Vagina (tissue), 2 donors: Measurements from ENCODE around the gene STK11IP. TPM values are rescaled to one million over a fixed set of nuclear protein-coding genes. Genes with fewer than 3 reads are reported as not detected.

Source experiments
- DNase-seq, 2 donors: peaks; one replicate each; pipeline ENCODE4 v3.0.0-alpha.2; 2017; ENCODE audit errors: extremely low spot score in 2 of 2
- H3K27ac ChIP-seq: fragments of 200-600 bp; sonication (generic); one replicate; pipeline ENCODE4 v1.5.1; 2019
- H3K27me3 ChIP-seq: fragments of 200-600 bp; sonication (generic); one replicate; pipeline ENCODE4 v1.5.1; 2019
- H3K36me3 ChIP-seq, 2 donors: fragments of 200-600 bp; sonication (generic); one replicate each; pipeline ENCODE4 v1.5.1; 2017 to 2019
- H3K4me1 ChIP-seq: fragments of 200-600 bp; sonication (generic); one replicate; pipeline ENCODE4 v1.5.1; 2019
- H3K4me3 ChIP-seq, 2 donors: fragments of 200-600 bp; sonication (generic); 1 replicate in 1 of 2; 2 replicates in 1 of 2; pipeline ENCODE4 v1.5.1; 2016 to 2019
- H3K9me3 ChIP-seq: fragments of 200-600 bp; sonication (generic); one replicate; pipeline ENCODE4 v1.5.1; 2019
- POLR2A ChIP-seq, 2 donors: fragments of 450-650 bp; IDR thresholded peaks; one replicate each; pipeline ENCODE4 v1.6.1; 2017; ENCODE audit warnings: antibody characterized with exemption in 2 of 2, mild to moderate bottlenecking in 2 of 2, moderate library complexity in 2 of 2
- POLR2AphosphoS5 ChIP-seq, 2 donors: sonication (generic); formaldehyde crosslinking; IDR thresholded peaks; one replicate each; pipeline ENCODE4 v1.9.0; 2017; ENCODE audit warnings: antibody characterized with exemption in 2 of 2, mild to moderate bottlenecking in 2 of 2, low read depth in 1 of 2; ENCODE audit not compliant: insufficient read depth in 1 of 2
- intact Hi-C: fragments of 100-400 bp; cut with DNase I; formaldehyde crosslinking; loops from one replicate; pipeline ENCODE4 v1.15.1; 2023
- total RNA-seq: library from RNA; depleted of rRNA; stranded (reverse); fragments of >200 nt; gene quantifications from one replicate; pipeline ENCODE4 v1.2.3, GENCODE V29; 2016
- TF ChIP-seq, protein P1 (sequence below), 3 experiments: fragments of 450-650 bp in 2 of 3; fragments of 200-600 bp in 1 of 3; sonication (generic) in 1 of 3; IDR thresholded peaks; one replicate each; pipeline ENCODE4 v1.5.1; 2017 to 2019; ENCODE audit warnings: antibody characterized with exemption in 3 of 3, mild to moderate bottlenecking in 2 of 3, moderate library complexity in 2 of 3

The STK11IP gene
- total RNA-seq, 1 donor from 2014 or later = 11.3 TPM

DNA sequence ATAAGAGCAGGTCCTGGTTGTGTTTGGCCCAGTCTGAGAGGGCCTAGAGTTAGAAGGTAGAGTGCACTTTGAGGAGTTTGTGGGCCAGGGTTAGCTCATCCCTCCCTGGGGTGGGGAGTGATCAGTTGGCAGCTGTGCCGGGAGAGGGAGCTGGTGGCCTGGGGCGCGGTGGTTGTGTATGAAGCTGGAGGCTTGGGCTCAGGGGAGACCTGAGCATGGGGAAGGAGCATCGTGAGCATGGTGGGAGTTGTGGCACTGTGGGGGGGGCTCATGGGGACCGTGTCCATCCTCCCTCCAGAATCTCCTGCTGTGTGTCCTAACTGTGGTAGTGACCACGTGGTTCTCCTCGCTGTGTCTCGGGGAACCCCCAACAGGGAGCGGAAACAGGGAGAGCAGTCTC, 13.6 kb downstream of the STK11IP start:
- TF ChIP-seq, protein P1, sequence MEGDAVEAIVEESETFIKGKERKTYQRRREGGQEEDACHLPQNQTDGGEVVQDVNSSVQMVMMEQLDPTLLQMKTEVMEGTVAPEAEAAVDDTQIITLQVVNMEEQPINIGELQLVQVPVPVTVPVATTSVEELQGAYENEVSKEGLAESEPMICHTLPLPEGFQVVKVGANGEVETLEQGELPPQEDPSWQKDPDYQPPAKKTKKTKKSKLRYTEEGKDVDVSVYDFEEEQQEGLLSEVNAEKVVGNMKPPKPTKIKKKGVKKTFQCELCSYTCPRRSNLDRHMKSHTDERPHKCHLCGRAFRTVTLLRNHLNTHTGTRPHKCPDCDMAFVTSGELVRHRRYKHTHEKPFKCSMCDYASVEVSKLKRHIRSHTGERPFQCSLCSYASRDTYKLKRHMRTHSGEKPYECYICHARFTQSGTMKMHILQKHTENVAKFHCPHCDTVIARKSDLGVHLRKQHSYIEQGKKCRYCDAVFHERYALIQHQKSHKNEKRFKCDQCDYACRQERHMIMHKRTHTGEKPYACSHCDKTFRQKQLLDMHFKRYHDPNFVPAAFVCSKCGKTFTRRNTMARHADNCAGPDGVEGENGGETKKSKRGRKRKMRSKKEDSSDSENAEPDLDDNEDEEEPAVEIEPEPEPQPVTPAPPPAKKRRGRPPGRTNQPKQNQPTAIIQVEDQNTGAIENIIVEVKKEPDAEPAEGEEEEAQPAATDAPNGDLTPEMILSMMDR (IDR thresholded peaks at IDR 0.05) = no peak
- TF ChIP-seq POLR2A (IDR thresholded peaks at IDR 0.05) (no peak), POLR2AphosphoS5 (IDR thresholded peaks at IDR 0.05; ENCODE audit: insufficient read depth in 1 of 2, low read depth in 1 of 2) (no peak)
- Histone ChIP-seq H3K9me3 (no peaks in the 10 kb centered on the region), H3K27ac (no peak overlapping the region), H3K27me3 (no peaks in the 10 kb centered on the region), H3K36me3 (peaks cover 0 to 45% of the 10 kb centered on the region in 2 donors), H3K4me1 (no peaks in the 10 kb centered on the region), H3K4me3 (no peak overlapping the region)
- no peak for DNase-seq
- intact Hi-C loops = no loop called here

DNA sequence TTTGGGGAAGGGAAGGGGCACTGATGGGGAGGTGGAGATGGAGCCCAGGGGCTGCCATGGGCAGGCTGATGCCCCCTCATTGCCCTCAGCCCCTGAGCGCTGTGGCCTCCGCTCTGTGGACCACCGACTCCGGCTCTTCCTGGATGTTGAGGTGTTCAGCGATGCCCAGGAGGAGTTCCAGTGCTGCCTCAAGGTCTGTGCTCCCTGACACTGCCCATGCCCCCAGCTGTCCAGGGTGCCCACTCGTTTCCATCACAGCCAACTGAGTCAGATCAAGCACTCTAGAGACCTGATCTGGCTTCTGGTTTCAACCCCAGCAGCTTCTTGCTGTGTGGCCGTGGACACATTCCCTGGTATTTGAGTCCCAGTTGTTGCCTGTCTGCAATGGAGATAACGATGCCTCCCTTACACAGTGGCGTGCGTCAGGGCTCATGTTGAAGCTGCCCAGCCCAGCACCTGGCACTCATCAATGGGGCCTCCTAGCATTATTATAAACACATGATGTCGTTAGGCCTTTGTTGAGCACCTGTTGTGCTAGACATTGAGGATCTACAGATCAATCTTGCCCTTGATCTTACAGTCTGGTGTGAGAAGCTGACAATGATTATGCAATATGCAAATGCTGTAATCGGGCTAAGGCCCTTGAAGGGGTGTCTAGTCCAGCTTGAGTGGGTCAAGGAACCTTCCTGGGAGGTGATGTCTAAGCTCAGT, 14.4 kb downstream of the STK11IP start:
- no peaks in the 10 kb centered on the region for H3K4me1 ChIP-seq
- intact Hi-C loops = no loop called here
- no peak for DNase-seq
- TF ChIP-seq POLR2A (IDR thresholded peaks at IDR 0.05) (no peak), POLR2AphosphoS5 (IDR thresholded peaks at IDR 0.05; ENCODE audit: insufficient read depth in 1 of 2, low read depth in 1 of 2) (no peak)
- TF ChIP-seq, protein P1 (IDR thresholded peaks at IDR 0.05) = no peak
- H3K27ac ChIP-seq = no peak overlapping the region
- H3K9me3 ChIP-seq = no peaks in the 10 kb centered on the region
- no peak overlapping the region for H3K4me3 ChIP-seq
- peaks cover 0 to 38% of the 10 kb centered on the region in 2 donors for H3K36me3 ChIP-seq
- H3K27me3 ChIP-seq = no peaks in the 10 kb centered on the region

DNA sequence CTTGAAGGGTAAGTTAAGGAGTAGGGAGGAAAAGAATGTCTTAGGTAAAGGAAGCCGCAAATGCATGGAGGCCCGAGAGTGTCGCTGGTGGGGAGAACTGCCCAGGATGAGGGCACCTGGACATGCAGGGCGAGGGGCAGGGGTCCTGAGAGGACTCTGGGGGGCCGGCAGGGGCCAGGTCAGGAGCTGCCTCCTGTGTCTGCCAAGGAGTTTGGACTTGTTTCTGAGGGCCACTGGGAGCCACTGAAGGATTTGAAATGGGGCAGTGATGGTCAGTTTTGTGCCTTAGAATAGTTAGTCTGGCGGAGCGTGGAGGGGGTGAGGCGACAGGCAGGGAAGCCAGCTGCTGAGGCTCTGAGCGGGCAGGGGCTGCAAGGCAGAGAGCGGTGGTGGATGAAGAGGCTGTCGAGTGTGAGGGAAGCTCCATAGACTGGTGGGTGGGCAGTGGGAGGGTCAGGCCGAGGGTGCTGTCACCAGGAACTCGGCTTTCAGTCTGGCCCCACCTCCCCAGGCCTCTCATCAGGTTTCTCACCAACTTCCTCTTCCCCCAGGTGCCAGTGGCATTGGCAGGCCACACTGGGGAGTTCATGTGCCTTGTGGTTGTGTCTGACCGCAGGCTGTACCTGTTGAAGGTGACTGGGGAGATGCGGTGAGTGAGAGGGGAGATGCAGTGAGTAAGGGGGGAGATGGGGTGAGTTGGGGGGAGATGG, 15.1 kb downstream of the STK11IP start:
- TF ChIP-seq POLR2A (IDR thresholded peaks at IDR 0.05) = no peak
- TF ChIP-seq, protein P1 (IDR thresholded peaks at IDR 0.05) = no peak
- no peak for TF ChIP-seq POLR2AphosphoS5 (IDR thresholded peaks at IDR 0.05; ENCODE audit: insufficient read depth in 1 of 2, low read depth in 1 of 2)
- peaks cover 0 to 31% of the 10 kb centered on the region in 2 donors for H3K36me3 ChIP-seq

DNA sequence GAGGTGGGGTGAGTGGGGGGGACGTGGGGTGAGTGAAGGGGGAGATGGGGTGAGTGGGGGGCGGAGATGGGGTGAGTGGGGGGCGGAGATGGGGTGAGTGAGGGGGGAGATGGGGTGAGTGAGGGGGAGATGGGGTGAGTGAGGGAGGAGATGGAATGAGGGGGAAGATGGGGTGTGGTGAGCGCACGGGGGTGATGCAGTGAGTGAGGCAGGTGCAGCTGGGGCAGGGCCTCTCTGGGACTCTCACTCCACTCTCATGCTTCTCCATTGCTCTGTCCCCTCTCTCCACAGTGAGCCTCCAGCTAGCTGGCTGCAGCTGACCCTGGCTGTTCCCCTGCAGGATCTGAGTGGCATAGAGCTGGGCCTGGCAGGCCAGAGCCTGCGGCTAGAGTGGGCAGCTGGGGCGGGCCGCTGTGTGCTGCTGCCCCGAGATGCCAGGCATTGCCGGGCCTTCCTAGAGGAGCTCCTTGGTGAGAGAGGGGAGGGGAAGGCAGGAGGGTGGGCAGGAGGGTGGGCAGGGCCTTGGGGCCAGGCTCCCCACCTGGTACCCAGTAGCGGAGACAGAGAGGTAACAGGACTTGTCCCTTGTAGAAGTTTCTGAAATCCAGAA, 15.9 kb downstream of the STK11IP start:
- intact Hi-C loops = no loop called here
- DNase-seq = no peak
- peaks cover 0 to 25% of the 10 kb centered on the region in 2 donors for H3K36me3 ChIP-seq

More for the DNA sequence above, 15.1 kb downstream of the STK11IP start:
- Histone ChIP-seq H3K9me3 (no peaks in the 10 kb centered on the region), H3K4me3 (no peak overlapping the region), H3K4me1 (no peaks in the 10 kb centered on the region), H3K27me3 (no peaks in the 10 kb centered on the region), H3K27ac (no peak overlapping the region)
- intact Hi-C loops = no loop called here
- no peak for DNase-seq

More for the DNA sequence above, 15.9 kb downstream of the STK11IP start:
- no peak overlapping the region for H3K4me3 ChIP-seq
- no peak overlapping the region for H3K27ac ChIP-seq
- no peaks in the 10 kb centered on the region for H3K4me1 ChIP-seq
- no peaks in the 10 kb centered on the region for H3K9me3 ChIP-seq
- TF ChIP-seq POLR2AphosphoS5 (IDR thresholded peaks at IDR 0.05; ENCODE audit: insufficient read depth in 1 of 2, low read depth in 1 of 2) = no peak
- no peak for TF ChIP-seq POLR2A (IDR thresholded peaks at IDR 0.05)
- TF ChIP-seq, protein P1 (IDR thresholded peaks at IDR 0.05) = no peak
- H3K27me3 ChIP-seq = no peaks in the 10 kb centered on the region
